WTC11 (cell line): ENCODE measurements around the gene B3GNT7. TPM values are rescaled to one million over a fixed set of nuclear protein-coding genes. Genes with fewer than 3 reads are reported as not detected.

ENCODE experiments used
- ATAC-seq: fragments of 200-7000 bp; cut with Tn5 transposase; 2 replicates; pipeline ENCODE4 v1.10.0; 2021; ENCODE audit warnings: mild to moderate bottlenecking, moderate library complexity
- CTCF ChIA-PET: fragments of 300-600 bp; sonication (Branson Sonifier 250); formaldehyde crosslinking; loops from one replicate; lab custom pipeline; 2021; ENCODE audit warnings: antibody characterized with exemption; lab: Charles Lee
- POLR2A ChIA-PET: fragments of 350-600 bp; sonication (Branson Sonifier 250); formaldehyde crosslinking; loops from one replicate; lab custom pipeline; 2021; ENCODE audit warnings: antibody characterized with exemption; lab: Charles Lee
- DNase-seq: peaks from one replicate; pipeline ENCODE4 v3.0.0; 2021; ENCODE audit warnings: low spot score
- H3K27ac Mint-ChIP-seq: 2 replicates; pipeline ENCODE4 v1.8.0; 2021; ENCODE audit warnings: mixed read lengths
- H3K27me3 Mint-ChIP-seq: 2 replicates; pipeline ENCODE4 v1.8.0; 2021; ENCODE audit warnings: low read depth, mild to moderate bottlenecking, moderate library complexity, mixed read lengths
- H3K36me3 Mint-ChIP-seq: 2 replicates; pipeline ENCODE4 v1.8.0; 2021; ENCODE audit warnings: mixed read lengths
- H3K4me1 Mint-ChIP-seq: 2 replicates; pipeline ENCODE4 v1.8.0; 2022; ENCODE audit warnings: mixed read lengths
- H3K4me3 Mint-ChIP-seq: 2 replicates; pipeline ENCODE4 v1.8.0; 2021; ENCODE audit warnings: mild to moderate bottlenecking, moderate library complexity, mixed read lengths
- H3K9me3 Mint-ChIP-seq: 2 replicates; pipeline ENCODE4 v1.8.0; 2021; ENCODE audit warnings: mixed read lengths
- AFF4 ChIP-seq: sonication (generic); formaldehyde crosslinking; IDR thresholded peaks from 2 replicates; pipeline ENCODE4 v1.8.1; 2023; ENCODE audit warnings: mild to moderate bottlenecking, missing genetic modification reagents, borderline replicate concordance
- ATF3 ChIP-seq: sonication (generic); formaldehyde crosslinking; conservative IDR thresholded peaks from 2 replicates; pipeline ENCODE4 v1.8.1; 2022; ENCODE audit warnings: mild to moderate bottlenecking, missing genetic modification reagents
- CTCF ChIP-seq: fragments of 200-600 bp; IDR thresholded peaks from 2 replicates; pipeline ENCODE4 v1.8.0; 2022; ENCODE audit warnings: antibody characterized with exemption
- ERG ChIP-seq: fragments of 250-450 bp; sonication (Bioruptor Pico); IDR thresholded peaks from 2 replicates; pipeline ENCODE4 v1.8.0; 2021; ENCODE audit warnings: mild to moderate bottlenecking
- ETV6 ChIP-seq: sonication (generic); formaldehyde crosslinking; IDR thresholded peaks from 2 replicates; pipeline ENCODE4 v1.8.1; 2022; ENCODE audit warnings: mild to moderate bottlenecking, missing genetic modification reagents
- GTF2I ChIP-seq: fragments of 250-450 bp; sonication (Bioruptor Pico); conservative IDR thresholded peaks from 2 replicates; pipeline ENCODE4 v1.4.0; 2021; ENCODE audit warnings: mild to moderate bottlenecking
- JAZF1 ChIP-seq: fragments of 250-450 bp; sonication (Bioruptor Pico); IDR thresholded peaks from 2 replicates; pipeline ENCODE4 v1.9.0; 2021; ENCODE audit warnings: moderate library complexity, mild to moderate bottlenecking, inconsistent platforms
- KAT7 ChIP-seq: sonication (generic); formaldehyde crosslinking; IDR thresholded peaks from 2 replicates; pipeline ENCODE4 v1.8.1; 2023; ENCODE audit warnings: missing genetic modification reagents, mild to moderate bottlenecking, borderline replicate concordance
- NFYB ChIP-seq: sonication (generic); formaldehyde crosslinking; conservative IDR thresholded peaks from 2 replicates; pipeline ENCODE4 v1.8.0; 2022; ENCODE audit warnings: low read depth, missing genetic modification reagents
- OVOL2 ChIP-seq: fragments of 250-450 bp; sonication (Bioruptor Pico); IDR thresholded peaks from 2 replicates; pipeline ENCODE4 v1.9.0; 2021; ENCODE audit warnings: mild to moderate bottlenecking, borderline replicate concordance
- PREB ChIP-seq: sonication (generic); formaldehyde crosslinking; IDR thresholded peaks from 2 replicates; pipeline ENCODE4 v1.8.1; 2022; ENCODE audit warnings: mild to moderate bottlenecking, missing genetic modification reagents, moderate library complexity, borderline replicate concordance
- SOX15 ChIP-seq: fragments of 250-450 bp; sonication (Bioruptor Pico); IDR thresholded peaks from 2 replicates; pipeline ENCODE4 v1.9.0; 2021; ENCODE audit warnings: mild to moderate bottlenecking
- SP1 ChIP-seq: sonication (generic); formaldehyde crosslinking; conservative IDR thresholded peaks from 2 replicates; pipeline ENCODE4 v1.8.1; 2022; ENCODE audit warnings: missing genetic modification reagents
- TEAD1 ChIP-seq: sonication (generic); formaldehyde crosslinking; IDR thresholded peaks from 2 replicates; pipeline ENCODE4 v1.8.0; 2022; ENCODE audit warnings: mild to moderate bottlenecking, missing genetic modification reagents
- TP53 ChIP-seq: sonication (generic); formaldehyde crosslinking; IDR thresholded peaks from 2 replicates; pipeline ENCODE4 v1.8.1; 2023; ENCODE audit warnings: mild to moderate bottlenecking, missing genetic modification reagents
- ZMAT4 ChIP-seq: fragments of 250-450 bp; sonication (Bioruptor Pico); IDR thresholded peaks from 2 replicates; pipeline ENCODE4 v1.9.0; 2021; ENCODE audit warnings: mild to moderate bottlenecking
- ZNF232 ChIP-seq: sonication (generic); formaldehyde crosslinking; IDR thresholded peaks from 2 replicates; pipeline ENCODE4 v1.8.0; 2022; ENCODE audit warnings: mild to moderate bottlenecking, missing genetic modification reagents
- ZNF396 ChIP-seq: fragments of 250-450 bp; sonication (Bioruptor Pico); IDR thresholded peaks from 2 replicates; pipeline ENCODE4 v1.8.0; 2021; ENCODE audit warnings: mild to moderate bottlenecking, moderate library complexity, borderline replicate concordance
- ZNF423 ChIP-seq: fragments of 250-450 bp; sonication (Bioruptor Pico); IDR thresholded peaks from 2 replicates; pipeline ENCODE4 v2.1.2; 2022; ENCODE audit warnings: mild to moderate bottlenecking, moderate library complexity
- ZSCAN18 ChIP-seq: fragments of 250-450 bp; sonication (Bioruptor Pico); IDR thresholded peaks from 2 replicates; pipeline ENCODE4 v2.1.2; 2022; ENCODE audit warnings: mild to moderate bottlenecking, moderate library complexity
- total RNA-seq: library from RNA; stranded (reverse); gene quantifications from 3 replicates; pipeline ENCODE4 v1.2.3, GENCODE V29; 2021

B3GNT7 gene
- total RNA-seq, 1 experiment from 2014 or later = 151 TPM

- TF ChIP-seq PREB (CRISPR knock-in tag) = no peak
- no peak for TF ChIP-seq AFF4 (CRISPR knock-in tag)
- TF ChIP-seq ZNF396 (CRISPR knock-in tag) = no peak
- TF ChIP-seq ZSCAN18 (CRISPR knock-in tag) = no peak
- TF ChIP-seq GTF2I (CRISPR knock-in tag) = no peak
- no peak for TF ChIP-seq SOX15 (CRISPR knock-in tag)
- no peak for TF ChIP-seq NFYB
These were observed 14.3 kb downstream of the B3GNT7 start (continued) for GRCh38 chr2:231409776-231410175.

- peaks cover 76% of the 10 kb centered on the region for H3K4me1 Mint-ChIP-seq
- peaks cover 24% of the 10 kb centered on the region for H3K36me3 Mint-ChIP-seq
- ATAC-seq (peak; percentile 38), DNase-seq (peak; percentile 82)
- no peaks in the 10 kb centered on the region for H3K27me3 Mint-ChIP-seq
- H3K9me3 Mint-ChIP-seq = peaks cover 17% of the 10 kb centered on the region
- POLR2A ChIA-PET = interaction anchor here (0.7 to 3.4 kb wide), 6 partner anchors 10 to 54 kb away, joined by 3 to 15 read pairs (median 4); partner anchors contain the start of gene NCL
- peak overlapping the region; percentile 99 for H3K27ac Mint-ChIP-seq
- CTCF ChIA-PET = interaction anchor here (0.6 to 5.8 kb wide), 18 partner anchors 9 to 680 kb away, joined by 3 to 58 read pairs (median 4); partner anchors contain the start of genes B3GNT7 and NCL
- peak overlapping the region; percentile 69 for H3K4me3 Mint-ChIP-seq
- TF ChIP-seq ATF3 (CRISPR knock-in tag) (no peak), ERG (CRISPR knock-in tag) (0 out of 2 replicates have a peak, but pooled peaks have one; percentile 39), ETV6 (peak; percentile 78), SP1 (CRISPR knock-in tag) (no peak), JAZF1 (CRISPR knock-in tag) (no peak), TEAD1 (CRISPR knock-in tag) (peak; percentile 61), ZMAT4 (CRISPR knock-in tag) (peak; percentile 73; the same call in 1 of the 2 replicates), OVOL2 (CRISPR knock-in tag) (no peak), TP53 (CRISPR knock-in tag) (no peak), ZSCAN18 (CRISPR knock-in tag) (no peak), KAT7 (no peak), ZNF423 (CRISPR knock-in tag) (peak; percentile 36; the same call in 1 of the 2 replicates), ZNF232 (CRISPR knock-in tag) (0 out of 2 replicates have a peak, but pooled peaks have one; percentile 44), CTCF (peak; percentile 95)
These were observed 14.9 kb downstream of the B3GNT7 start for GRCh38 chr2:231410293-231411004.
